ENCODE results near the gene NLGN1.

The NLGN1 gene

DNA sequence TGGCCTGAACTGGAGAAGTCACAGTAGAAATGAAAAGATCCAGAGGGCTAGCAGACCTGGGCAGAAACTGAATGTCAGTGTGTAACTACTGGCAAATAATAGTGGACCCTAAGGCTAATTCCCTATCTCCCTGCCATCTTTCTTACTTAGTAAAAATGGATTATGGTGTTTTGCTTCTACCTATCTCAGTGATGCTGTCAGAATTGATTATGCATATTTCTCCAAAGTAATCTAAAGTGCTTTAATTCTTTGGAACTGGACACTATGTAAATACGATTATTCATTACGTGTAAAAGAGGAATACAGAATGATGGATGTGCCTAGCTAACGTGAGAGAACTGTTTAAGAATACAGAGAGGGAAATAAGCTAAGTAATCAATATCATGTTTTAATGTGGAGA, 651.9 kb downstream of the NLGN1 start:
- no peak for TF ChIP-seq FOXP2 (optimal IDR thresholded peaks at IDR 0.05; ENCODE audit: borderline replicate concordance, extremely low read depth, extremely low read length, insufficient read depth)
- TF ChIP-seq POLR2AphosphoS5 (IDR thresholded peaks at IDR 0.05; ENCODE audit: low read depth, low read length): no peak
- no peak for TF ChIP-seq SIN3A (IDR thresholded peaks at IDR 0.05; ENCODE audit: borderline replicate concordance, insufficient read depth, low read length)
- TF ChIP-seq, protein P1, sequence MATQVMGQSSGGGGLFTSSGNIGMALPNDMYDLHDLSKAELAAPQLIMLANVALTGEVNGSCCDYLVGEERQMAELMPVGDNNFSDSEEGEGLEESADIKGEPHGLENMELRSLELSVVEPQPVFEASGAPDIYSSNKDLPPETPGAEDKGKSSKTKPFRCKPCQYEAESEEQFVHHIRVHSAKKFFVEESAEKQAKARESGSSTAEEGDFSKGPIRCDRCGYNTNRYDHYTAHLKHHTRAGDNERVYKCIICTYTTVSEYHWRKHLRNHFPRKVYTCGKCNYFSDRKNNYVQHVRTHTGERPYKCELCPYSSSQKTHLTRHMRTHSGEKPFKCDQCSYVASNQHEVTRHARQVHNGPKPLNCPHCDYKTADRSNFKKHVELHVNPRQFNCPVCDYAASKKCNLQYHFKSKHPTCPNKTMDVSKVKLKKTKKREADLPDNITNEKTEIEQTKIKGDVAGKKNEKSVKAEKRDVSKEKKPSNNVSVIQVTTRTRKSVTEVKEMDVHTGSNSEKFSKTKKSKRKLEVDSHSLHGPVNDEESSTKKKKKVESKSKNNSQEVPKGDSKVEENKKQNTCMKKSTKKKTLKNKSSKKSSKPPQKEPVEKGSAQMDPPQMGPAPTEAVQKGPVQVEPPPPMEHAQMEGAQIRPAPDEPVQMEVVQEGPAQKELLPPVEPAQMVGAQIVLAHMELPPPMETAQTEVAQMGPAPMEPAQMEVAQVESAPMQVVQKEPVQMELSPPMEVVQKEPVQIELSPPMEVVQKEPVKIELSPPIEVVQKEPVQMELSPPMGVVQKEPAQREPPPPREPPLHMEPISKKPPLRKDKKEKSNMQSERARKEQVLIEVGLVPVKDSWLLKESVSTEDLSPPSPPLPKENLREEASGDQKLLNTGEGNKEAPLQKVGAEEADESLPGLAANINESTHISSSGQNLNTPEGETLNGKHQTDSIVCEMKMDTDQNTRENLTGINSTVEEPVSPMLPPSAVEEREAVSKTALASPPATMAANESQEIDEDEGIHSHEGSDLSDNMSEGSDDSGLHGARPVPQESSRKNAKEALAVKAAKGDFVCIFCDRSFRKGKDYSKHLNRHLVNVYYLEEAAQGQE (IDR thresholded peaks at IDR 0.05; ENCODE audit: insufficient read depth in 1 of 2, low read depth in 2 of 2, low read length in 2 of 2): no peak
- TF ChIP-seq TAF1 (IDR thresholded peaks at IDR 0.05; ENCODE audit: borderline replicate concordance, insufficient read depth, low read length): no peak

DNA sequence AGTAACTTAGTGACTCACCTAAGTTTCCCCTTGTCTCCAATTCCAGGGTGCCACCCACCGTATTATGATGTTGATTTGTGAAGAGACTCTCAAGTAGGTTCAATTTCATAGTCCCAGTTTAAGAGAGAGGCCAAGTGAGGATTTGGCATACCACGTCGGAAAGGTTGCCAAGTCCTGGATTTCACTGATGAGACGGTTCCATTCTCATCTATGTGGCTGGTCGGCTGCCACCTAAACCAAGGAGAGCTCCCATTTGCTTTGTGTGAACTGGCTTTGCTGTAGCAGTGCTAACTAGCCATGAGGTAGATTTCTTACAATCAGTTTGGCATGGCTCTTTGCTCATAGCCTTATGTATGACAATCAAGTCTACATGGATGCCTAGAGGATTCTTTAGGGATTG, 653.6 kb downstream of the NLGN1 start:
- TF ChIP-seq, protein P1 (IDR thresholded peaks at IDR 0.05; ENCODE audit: insufficient read depth in 1 of 2, low read depth in 2 of 2, low read length in 2 of 2): no peak
- no peak for TF ChIP-seq SIN3A (IDR thresholded peaks at IDR 0.05; ENCODE audit: borderline replicate concordance, insufficient read depth, low read length)

DNA sequence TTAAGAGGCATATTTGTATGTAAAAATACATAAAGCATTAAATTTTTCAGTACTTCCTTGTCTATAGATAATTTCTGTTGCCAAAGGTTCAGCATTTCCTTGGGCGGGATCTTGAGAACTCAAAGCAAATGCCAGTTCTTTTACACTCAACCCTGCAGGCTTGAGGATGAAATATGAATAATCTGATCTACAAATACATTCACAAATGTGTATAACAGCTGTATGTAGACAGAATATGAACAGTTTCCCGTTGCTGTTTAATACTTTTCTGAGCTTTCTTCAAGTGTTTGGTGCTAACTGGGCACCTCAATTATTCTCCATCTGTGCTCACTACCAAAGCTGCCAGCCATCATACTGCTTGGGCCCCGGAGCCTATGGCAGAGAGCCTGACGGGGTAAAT, 661.3 kb downstream of the NLGN1 start:
- TF ChIP-seq, protein P1 (IDR thresholded peaks at IDR 0.05; ENCODE audit: insufficient read depth in 1 of 2, low read depth in 2 of 2, low read length in 2 of 2): no peak
- no peak for TF ChIP-seq FOXP2 (optimal IDR thresholded peaks at IDR 0.05; ENCODE audit: borderline replicate concordance, extremely low read depth, extremely low read length, insufficient read depth)
- no peak for TF ChIP-seq POLR2AphosphoS5 (IDR thresholded peaks at IDR 0.05; ENCODE audit: low read depth, low read length)
- no peak for TF ChIP-seq TAF1 (IDR thresholded peaks at IDR 0.05; ENCODE audit: borderline replicate concordance, insufficient read depth, low read length)
- TF ChIP-seq SIN3A (IDR thresholded peaks at IDR 0.05; ENCODE audit: borderline replicate concordance, insufficient read depth, low read length): no peak

DNA sequence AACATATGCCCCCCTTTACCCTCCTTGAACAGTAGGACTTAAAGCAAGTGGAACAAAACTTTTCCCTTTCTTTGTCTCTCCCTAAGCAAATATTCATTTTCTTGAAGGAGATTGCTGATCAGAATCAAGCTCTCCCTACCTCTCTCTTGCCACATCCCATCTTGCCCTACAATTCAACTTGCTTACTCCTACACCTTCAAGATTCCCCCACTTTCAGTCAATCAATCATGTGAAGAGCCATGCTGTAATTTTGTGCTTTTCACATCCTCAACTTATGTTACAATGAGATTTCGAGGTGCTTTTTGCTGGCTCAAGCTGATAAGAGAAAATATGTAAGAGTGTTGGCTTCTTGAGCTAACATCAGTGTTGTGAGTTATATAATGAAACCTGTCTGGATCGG, 662.9 kb downstream of the NLGN1 start:
- TF ChIP-seq, protein P1 (IDR thresholded peaks at IDR 0.05; ENCODE audit: insufficient read depth in 1 of 2, low read depth in 2 of 2, low read length in 2 of 2): no peak
- TF ChIP-seq TAF1 (IDR thresholded peaks at IDR 0.05; ENCODE audit: borderline replicate concordance, insufficient read depth, low read length): no peak
- TF ChIP-seq POLR2AphosphoS5 (IDR thresholded peaks at IDR 0.05; ENCODE audit: low read depth, low read length): no peak
- no peak for TF ChIP-seq SIN3A (IDR thresholded peaks at IDR 0.05; ENCODE audit: borderline replicate concordance, insufficient read depth, low read length)
- TF ChIP-seq FOXP2 (optimal IDR thresholded peaks at IDR 0.05; ENCODE audit: borderline replicate concordance, extremely low read depth, extremely low read length, insufficient read depth): no peak

DNA sequence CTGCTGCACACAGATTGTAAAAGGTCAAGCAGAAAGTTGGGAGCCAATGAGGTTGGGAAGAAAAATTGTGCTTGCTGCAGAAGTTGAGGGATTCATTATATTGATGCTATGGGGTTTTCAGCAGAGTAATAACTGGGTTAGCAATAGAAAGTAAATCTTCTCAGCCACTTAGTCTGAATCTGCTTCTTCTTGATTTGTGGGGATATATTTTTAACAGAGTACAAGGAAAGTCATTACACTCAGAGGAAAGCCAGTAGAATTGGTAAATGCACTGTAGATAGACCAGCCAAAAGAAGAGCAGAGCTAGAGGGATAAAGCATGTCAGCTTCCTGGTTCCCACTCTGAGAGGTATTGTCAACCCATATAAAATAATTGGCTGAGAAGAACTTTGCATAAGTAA, 663.6 kb downstream of the NLGN1 start:
- TF ChIP-seq, protein P1 (IDR thresholded peaks at IDR 0.05; ENCODE audit: insufficient read depth in 1 of 2, low read depth in 2 of 2, low read length in 2 of 2): no peak
- TF ChIP-seq SIN3A (IDR thresholded peaks at IDR 0.05; ENCODE audit: borderline replicate concordance, insufficient read depth, low read length) (no peak), FOXP2 (optimal IDR thresholded peaks at IDR 0.05; ENCODE audit: borderline replicate concordance, extremely low read depth, extremely low read length, insufficient read depth) (no peak), POLR2AphosphoS5 (IDR thresholded peaks at IDR 0.05; ENCODE audit: low read depth, low read length) (no peak), TAF1 (IDR thresholded peaks at IDR 0.05; ENCODE audit: borderline replicate concordance, insufficient read depth, low read length) (no peak)
